NCI-H774 (cell line): ENCODE data around the gene EMILIN2.
"Not testable (repeated sequence)": the region's sequence is repeated elsewhere in the genome, so short reads cannot be mapped to it uniquely, and the experiment has no call there.

Experiments
- DNase-seq: peaks from one replicate; lab custom pipeline; 2025; lab: John Stamatoyannopoulos, UW

Gene EMILIN2

DNA sequence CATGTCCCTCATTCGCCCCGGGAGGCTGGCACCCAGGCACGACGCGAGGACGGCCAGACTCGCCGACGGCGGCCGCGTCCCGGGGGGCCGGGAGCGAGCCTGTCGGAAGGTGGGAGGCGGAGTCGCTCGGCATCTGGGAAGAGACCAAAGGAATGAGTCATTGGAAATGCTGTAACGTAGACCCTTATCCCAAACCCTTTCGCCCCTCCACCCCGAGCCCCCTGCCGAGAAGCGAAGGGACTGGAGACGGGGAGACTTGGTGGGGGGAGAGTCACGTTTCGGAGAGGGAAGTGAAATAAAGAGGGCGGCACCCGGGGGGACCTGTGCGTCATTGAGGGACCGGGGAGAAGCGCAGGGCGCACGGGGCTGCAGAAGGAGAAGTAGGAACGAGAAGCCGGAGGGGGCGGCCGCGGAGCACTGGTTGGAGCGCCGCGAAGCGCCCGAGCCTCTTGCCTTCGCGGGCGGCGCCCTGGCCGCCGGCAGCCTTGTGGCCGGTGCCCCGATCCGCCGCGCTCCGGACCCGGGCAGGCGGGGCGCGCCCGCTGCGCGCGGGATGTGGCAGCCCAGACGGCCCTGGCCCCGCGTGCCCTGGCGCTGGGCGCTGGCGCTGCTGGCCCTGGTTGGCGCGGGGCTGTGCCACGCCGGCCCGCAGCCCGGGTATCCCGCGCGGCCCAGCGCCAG is at the start of gene EMILIN2:
TSS of gene EMILIN2 (plus strand) at position 371 of the 681 bp plus-strand sequence. CDS start at position 554, 183 bp downstream.
- DNase-seq: no peak

DNA sequence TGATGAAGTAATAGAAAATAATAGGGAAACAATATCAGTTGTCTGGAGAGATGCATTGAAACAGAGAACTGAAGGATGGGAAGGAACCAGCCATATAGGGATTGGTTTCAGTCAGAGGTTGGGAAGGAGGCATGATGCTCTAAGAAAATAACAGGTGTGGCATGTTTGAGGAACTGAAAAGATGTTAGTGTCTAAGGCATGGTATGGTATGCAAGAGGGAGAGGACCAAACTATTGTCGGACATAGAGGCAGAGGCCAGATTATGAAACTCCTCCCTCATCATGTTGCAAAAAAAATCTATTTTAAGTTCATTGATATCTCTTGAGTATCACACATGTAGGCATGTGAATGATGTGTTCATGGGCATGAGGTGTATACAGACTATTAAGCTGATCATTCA is 48.9 kb upstream of the EMILIN2 start:
- no peak for DNase-seq

- DNase-seq: no peak
Measured at GRCh38 chr18:2799369-2799768, 47.4 kb upstream of the EMILIN2 start.

- peak; percentile 9 for DNase-seq
Measured at GRCh38 chr18:2805970-2806943, 40.5 kb upstream of the EMILIN2 start.

DNA sequence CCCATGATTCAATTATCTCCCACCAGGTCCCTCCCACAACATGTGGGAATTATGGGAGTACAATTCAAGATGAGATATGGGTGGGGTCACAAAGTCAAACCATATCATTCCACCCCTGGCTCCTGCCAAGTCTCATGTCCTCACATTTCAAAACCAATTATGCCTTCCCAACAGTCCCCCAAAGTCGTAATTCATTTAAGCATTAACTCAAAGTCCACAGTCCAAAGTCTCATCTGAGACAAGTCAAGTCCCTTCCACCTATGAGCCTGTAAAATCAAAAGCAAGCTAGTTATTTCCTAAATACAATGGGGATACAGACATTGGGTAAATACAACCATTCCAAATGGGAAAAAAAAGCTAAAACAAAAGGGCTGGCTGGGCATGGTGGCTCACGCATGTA is 38.2 kb upstream of the EMILIN2 start:
- not testable (repeated sequence) for DNase-seq

DNA sequence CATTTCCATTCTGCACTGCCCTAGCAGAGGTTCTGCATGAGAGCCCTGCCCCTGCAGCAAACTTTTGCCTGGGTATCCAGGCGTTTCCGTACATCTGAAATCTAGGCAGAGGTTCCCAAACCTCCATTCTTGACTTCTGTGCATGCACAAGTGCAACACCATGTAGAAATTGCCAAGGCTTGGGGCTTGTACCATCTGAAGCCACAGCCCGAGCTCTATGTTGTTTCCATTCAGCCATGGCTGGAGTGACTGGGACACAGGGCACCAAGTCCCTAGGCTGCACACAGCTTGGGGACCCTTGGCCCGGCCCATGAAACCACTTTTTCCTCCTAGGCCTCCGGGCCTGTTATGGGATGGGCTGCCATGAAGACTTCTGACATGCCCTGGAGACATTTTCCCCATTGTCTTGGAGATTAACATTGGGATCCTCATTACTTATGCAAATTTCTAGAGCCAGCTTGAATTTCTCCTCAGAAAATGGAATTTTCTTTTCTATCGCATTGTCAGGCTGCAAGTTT is 37.1 kb upstream of the EMILIN2 start:
- not testable (repeated sequence) for DNase-seq

DNA sequence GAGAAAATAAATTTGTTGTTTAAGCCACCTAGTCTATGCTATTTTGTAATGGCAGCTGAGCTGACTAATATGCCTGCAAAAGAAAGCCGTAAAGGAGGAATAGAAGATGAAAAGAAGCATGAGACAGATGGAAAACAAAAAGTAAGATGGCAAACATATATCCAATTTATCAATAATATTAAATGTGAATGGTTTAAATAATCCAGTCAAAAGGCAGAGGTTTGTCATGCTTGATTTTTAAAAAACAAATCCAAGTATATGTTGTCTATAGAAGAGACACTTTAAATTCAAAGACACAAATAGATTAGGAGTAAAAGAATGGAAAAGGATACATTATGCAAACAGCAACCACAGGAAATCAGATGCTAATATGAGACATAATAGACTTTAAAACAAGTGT is 35.4 kb upstream of the EMILIN2 start:
- no peak for DNase-seq

DNA sequence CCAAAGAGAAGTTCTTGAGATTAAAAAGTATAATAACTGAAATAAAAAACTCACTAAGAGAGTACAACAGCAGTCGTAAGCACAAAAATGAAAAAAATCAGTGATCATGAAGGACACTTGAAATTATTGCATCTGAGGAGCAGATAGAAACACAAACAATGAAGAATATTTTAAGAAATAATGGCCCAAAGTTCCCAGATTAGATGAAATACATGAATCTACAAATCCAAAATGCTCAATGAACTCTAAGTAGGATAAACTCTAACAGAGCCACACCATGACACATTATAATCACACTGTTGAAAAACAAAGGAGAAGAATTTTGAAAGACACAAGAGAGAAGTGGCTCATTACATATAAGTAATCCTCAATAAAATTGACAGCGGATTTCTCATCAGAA is 31.9 kb upstream of the EMILIN2 start:
- DNase-seq: no peak

- no peak for DNase-seq
Measured at GRCh38 chr18:2818281-2818680, 28.5 kb upstream of the EMILIN2 start.

GRCh38 chr18:2821695-2822094 is 25.1 kb upstream of the EMILIN2 start:
- no peak for DNase-seq

DNA sequence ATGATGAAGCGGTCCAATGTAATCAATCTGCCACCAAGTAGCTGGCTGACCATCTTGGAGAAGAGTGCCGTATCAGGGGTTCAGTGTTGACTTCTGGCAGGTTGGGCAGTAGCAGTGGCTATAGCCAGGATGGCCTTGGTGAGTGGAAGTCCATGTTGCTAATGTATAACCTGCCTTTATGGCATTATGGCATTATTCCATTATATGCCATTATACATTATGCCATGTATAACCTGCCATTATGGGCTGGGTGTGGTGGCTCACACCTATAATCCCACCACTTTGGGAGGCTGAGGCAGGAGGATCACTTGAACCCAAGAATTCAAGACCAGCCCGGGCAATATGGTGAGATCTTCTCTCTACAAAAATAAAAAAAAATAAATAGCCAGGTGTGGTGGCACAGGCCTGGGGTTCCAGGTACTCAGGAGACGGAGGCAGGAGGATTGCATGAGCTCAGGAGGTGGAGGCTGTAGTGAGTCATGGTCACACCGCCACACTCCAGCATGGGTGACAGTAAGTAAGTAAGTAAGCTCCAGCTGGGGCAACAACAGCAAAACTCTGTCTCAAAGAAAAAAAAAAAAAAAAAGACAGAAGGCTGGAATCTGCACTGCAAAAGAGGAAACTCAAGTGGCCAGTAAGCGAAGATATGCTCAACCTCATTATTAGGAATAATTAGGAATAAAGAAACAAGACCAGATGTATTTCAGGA is 24.4 kb upstream of the EMILIN2 start:
- no peak for DNase-seq

GRCh38 chr18:2823202-2823601 is 23.6 kb upstream of the EMILIN2 start:
- DNase-seq: no peak

GRCh38 chr18:2823966-2824365 is 22.8 kb upstream of the EMILIN2 start:
- no peak for DNase-seq

DNA sequence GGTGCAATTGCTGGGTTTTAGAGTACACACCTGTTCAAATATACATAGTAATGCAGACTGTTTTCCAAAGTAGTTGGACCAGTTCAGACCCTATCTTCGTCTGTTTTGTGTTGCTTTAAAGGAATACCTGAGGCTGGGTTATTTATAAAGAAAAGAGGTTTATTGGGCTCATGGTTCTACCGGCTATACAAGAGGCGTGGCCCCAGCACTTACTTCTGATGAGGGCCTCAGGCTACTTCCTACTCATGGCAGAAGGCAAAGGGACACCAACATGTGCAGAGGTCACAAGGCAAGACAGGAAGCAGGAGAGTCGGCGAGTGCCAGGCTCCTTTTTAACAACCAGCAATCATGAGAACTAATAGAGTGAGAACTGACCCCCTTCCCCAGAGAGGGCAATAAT is 21.9 kb upstream of the EMILIN2 start:
- DNase-seq: no peak

- no peak for DNase-seq
Measured at GRCh38 chr18:2825613-2826175, 21.1 kb upstream of the EMILIN2 start.

GRCh38 chr18:2826581-2826980 is 20.2 kb upstream of the EMILIN2 start:
- DNase-seq: no peak

DNA sequence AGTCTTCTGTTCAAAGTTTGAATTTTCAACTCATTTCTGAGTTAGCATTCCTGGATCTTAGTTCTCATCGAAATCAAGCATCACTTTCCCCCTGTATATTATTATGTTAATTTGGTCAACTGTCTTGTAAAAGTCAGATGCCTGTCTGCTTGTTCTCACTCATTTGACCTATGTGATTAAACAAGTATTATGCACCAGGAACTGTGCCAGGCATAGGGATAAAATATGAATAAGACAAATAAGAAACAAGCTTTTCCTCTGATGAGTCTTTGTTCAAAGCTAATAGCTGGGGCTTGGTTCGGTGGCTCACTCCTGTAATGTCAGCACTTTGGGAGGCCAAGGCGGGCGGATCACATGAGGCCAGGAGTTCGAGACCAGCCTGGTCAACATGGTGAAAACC is 19.7 kb upstream of the EMILIN2 start:
- no peak for DNase-seq

- not testable (repeated sequence) for DNase-seq
Measured at GRCh38 chr18:2836118-2836517, 10.7 kb upstream of the EMILIN2 start.

- DNase-seq: not testable (repeated sequence)
Measured at GRCh38 chr18:2837290-2837689, 9.5 kb upstream of the EMILIN2 start.

- no peak for DNase-seq
Measured at GRCh38 chr18:2839202-2839601, 7.6 kb upstream of the EMILIN2 start.

DNA sequence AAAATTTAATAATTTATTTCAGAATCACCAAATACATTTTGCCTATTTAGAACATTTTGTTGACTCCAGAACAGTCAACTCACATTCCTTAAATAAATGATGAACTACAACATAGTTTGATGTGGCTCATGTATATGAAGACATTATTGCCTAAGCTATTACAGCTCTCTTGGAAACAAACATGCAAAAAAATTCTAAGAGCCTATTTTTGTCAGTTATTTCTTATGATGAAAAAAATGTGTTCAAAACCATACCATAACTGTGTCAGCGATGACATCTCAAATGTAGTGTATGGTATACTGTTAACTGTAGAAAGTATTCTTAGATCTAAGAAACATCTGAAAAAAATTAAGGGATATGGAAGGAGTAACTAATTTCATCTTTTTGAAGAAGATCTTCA is 6.3 kb upstream of the EMILIN2 start:
- DNase-seq: no peak

DNA sequence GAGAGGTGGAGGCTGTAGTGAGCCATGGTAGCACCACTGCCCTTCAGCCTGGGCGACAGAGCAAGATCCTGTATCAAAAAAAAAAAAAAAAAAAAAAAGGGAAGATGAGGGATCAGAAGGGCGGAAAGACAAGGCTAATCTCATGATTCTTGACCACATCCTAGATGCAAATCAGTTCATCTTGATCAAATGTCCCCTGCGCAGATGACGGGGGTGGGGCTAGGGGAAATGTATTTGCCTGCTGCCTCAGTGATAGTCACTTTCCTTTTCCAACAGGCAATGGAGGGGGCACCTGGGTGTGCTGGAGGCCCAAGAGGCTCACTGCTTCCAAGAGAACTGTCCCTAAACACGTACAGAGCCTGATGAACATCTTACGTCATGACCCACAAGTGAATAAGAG is 3.7 kb upstream of the EMILIN2 start:
- no peak for DNase-seq
